A673 (cell line): ENCODE measurements around the gene CTSA. TPM values are rescaled to one million over a fixed set of nuclear protein-coding genes. Genes with fewer than 3 reads are reported as not detected.

Experiments used
- BruUV-seq: library from RNA; stranded (reverse); fragments of 400-500 nt; replicated peaks from 2 replicates; lab custom pipeline; 2021; lab: Mats Ljungman, UMichigan
- CTCF ChIA-PET: fragments of 300-600 bp; sonication (Branson Sonifier 250); formaldehyde crosslinking; loops from one replicate; lab custom pipeline; 2022; ENCODE audit warnings: antibody characterized with exemption; lab: Charles Lee
- POLR2A ChIA-PET: fragments of 300-600 bp; sonication (Branson Sonifier 250); formaldehyde crosslinking; loops from one replicate; lab custom pipeline; 2022; ENCODE audit warnings: antibody characterized with exemption; ENCODE audit not compliant: low non-redundant PET; lab: Charles Lee
- DNase-seq: peaks from one replicate; pipeline ENCODE4 v3.0.0-alpha.2; 2015; ENCODE audit warnings: low spot score
- H3K27ac ChIP-seq: fragments of 200-600 bp; sonication (generic); 2 replicates; pipeline ENCODE4 v1.5.1; 2016; ENCODE audit warnings: mixed run types, low read depth, mild to moderate bottlenecking, mixed read lengths, antibody characterized with exemption, low read length; ENCODE audit not compliant: poor library complexity, severe bottlenecking
- H3K27me3 ChIP-seq: fragments of 200-600 bp; sonication (generic); replicated peaks from 2 replicates; pipeline ENCODE4 v1.6.1; 2017; ENCODE audit warnings: mixed run types, low read depth, mild to moderate bottlenecking, mixed read lengths, antibody characterized with exemption, low read length; ENCODE audit not compliant: insufficient read depth, poor library complexity
- H3K36me3 ChIP-seq: fragments of 200-600 bp; sonication (generic); 2 replicates; pipeline ENCODE4 v1.6.1; 2016; ENCODE audit warnings: mixed run types, mild to moderate bottlenecking, mixed read lengths, antibody characterized with exemption, low read length; ENCODE audit not compliant: insufficient read depth, poor library complexity, severe bottlenecking
- H3K4me1 ChIP-seq: fragments of 200-600 bp; sonication (generic); 2 replicates; pipeline ENCODE4 v1.6.1; 2017; ENCODE audit warnings: mixed run types, mild to moderate bottlenecking, mixed read lengths, antibody characterized with exemption, low read length; ENCODE audit not compliant: insufficient read depth, poor library complexity, severe bottlenecking
- H3K4me3 ChIP-seq: fragments of 200-600 bp; sonication (generic); 2 replicates; pipeline ENCODE4 v1.5.1; 2016; ENCODE audit warnings: low read depth, mixed run types, mild to moderate bottlenecking, mixed read lengths, low read length; ENCODE audit not compliant: poor library complexity, severe bottlenecking
- H3K9me3 ChIP-seq: fragments of 200-600 bp; sonication (generic); 2 replicates; pipeline ENCODE4 v1.6.1; 2016; ENCODE audit warnings: mixed run types, low read depth, mild to moderate bottlenecking, mixed read lengths, antibody characterized with exemption, low read length; ENCODE audit not compliant: poor library complexity, severe bottlenecking
- EZH2 ChIP-seq: fragments of 200-600 bp; sonication (generic); IDR thresholded peaks from 2 replicates; pipeline ENCODE4 v1.6.1; 2017; ENCODE audit warnings: borderline replicate concordance, low read depth, mild to moderate bottlenecking, mixed read lengths, antibody characterized with exemption, low read length; ENCODE audit not compliant: poor library complexity, severe bottlenecking
- intact Hi-C: fragments of 100-400 bp; cut with micrococcal nuclease; formaldehyde crosslinking; loops from one replicate; pipeline ENCODE4 v1.10.0; 2022; ENCODE audit not compliant: unreplicated experiment
- total RNA-seq: library from RNA; stranded (reverse); gene quantifications from 2 replicates; pipeline ENCODE4 v1.2.3, GENCODE V29; 2021
- TF ChIP-seq, protein P1 (sequence below): fragments of 300-800, 200-600 bp; sonication (generic); conservative IDR thresholded peaks from 2 replicates; pipeline ENCODE4 v1.5.1; 2017; ENCODE audit warnings: low read depth, mild to moderate bottlenecking, antibody characterized with exemption, low read length, moderate library complexity, mixed read lengths

Gene CTSA
- total RNA-seq, 1 experiment from 2014 or later = 83.5 TPM

DNA sequence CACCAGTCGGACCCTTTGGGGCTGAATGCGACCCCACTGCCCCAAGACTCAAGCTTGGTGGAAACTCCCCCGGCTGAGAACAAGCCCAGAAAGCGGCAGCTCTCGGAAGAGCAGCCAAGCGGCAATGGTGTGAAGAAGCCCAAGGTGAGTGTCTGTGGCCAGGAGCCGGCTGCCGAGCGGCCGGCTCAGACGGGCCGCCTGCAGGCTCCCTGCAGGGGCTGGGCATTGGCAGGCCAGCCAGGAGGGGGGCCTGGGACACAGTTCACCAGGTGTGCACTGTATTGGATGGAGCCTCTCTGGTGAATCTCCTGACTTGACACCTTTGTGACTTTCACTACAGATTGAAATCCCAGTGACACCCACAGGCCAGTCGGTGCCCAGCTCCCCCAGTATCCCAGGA lies 49.3 kb downstream of the CTSA start:
- TF ChIP-seq, protein P1, sequence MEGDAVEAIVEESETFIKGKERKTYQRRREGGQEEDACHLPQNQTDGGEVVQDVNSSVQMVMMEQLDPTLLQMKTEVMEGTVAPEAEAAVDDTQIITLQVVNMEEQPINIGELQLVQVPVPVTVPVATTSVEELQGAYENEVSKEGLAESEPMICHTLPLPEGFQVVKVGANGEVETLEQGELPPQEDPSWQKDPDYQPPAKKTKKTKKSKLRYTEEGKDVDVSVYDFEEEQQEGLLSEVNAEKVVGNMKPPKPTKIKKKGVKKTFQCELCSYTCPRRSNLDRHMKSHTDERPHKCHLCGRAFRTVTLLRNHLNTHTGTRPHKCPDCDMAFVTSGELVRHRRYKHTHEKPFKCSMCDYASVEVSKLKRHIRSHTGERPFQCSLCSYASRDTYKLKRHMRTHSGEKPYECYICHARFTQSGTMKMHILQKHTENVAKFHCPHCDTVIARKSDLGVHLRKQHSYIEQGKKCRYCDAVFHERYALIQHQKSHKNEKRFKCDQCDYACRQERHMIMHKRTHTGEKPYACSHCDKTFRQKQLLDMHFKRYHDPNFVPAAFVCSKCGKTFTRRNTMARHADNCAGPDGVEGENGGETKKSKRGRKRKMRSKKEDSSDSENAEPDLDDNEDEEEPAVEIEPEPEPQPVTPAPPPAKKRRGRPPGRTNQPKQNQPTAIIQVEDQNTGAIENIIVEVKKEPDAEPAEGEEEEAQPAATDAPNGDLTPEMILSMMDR = no peak
- no peak for TF ChIP-seq EZH2
- CTCF ChIA-PET = no interaction called here
- no TSS peak for BruUV-seq
- Histone ChIP-seq H3K9me3 (no peaks in the 10 kb centered on the region), H3K4me1 (peaks cover 28% of the 10 kb centered on the region), H3K36me3 (peaks cover 67% of the 10 kb centered on the region), H3K4me3 (no peak overlapping the region), H3K27me3 (no peaks in the 10 kb centered on the region), H3K27ac (peak overlapping the region; percentile 34)
- no peak for DNase-seq
- intact Hi-C loops = no loop called here
- POLR2A ChIA-PET = no interaction called here

- CTCF ChIA-PET = no interaction called here
- TF ChIP-seq, protein P1 = no peak
- BruUV-seq = no TSS peak
- Histone ChIP-seq H3K4me1 (peaks cover 6% of the 10 kb centered on the region), H3K27ac (no peak overlapping the region), H3K27me3 (no peaks in the 10 kb centered on the region), H3K36me3 (peaks cover 87% of the 10 kb centered on the region), H3K9me3 (no peaks in the 10 kb centered on the region), H3K4me3 (no peak overlapping the region)
- intact Hi-C loops = no loop called here
- DNase-seq = no peak
- POLR2A ChIA-PET = no interaction called here
Observed at GRCh38 chr20:45943613-45944012, 52.5 kb downstream of the CTSA start.

DNA sequence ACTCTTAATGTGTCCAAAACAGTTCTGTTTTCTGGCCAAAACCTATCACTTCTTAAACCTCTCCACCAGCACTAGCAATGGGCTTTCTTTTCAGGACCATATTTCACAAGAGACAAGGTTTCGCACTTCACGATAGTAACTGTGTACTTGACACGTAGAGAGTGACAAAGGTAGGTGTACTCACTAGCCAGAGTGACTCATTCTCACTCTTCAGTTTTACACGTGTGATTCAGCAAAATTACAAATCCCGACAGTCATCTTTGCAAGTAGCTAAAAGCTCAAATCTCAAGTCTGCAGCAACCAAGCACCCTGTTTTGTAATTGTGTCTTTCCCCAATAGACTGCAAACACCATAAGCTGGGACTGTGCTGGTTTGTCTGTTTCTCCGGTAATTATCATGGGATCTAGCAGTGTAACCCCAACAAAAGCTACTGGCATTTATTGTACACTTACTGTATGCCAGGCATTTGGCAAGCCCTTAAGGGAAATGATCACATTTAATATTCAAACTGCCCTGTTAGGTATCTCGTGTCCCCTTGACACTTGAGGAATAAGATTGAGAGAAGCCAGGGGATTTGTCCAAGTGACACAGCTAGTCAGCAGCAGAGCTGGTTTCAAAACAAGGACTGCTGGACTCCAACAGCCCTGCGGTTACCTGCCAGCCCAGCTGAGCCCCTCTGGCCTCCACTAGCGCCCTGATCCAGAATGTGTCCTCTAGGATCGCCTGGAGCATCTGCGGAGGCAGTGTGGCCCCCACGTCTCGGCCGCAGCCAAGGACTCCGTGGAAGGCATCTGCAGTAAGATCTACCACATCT lies 53.2 kb downstream of the CTSA start:
- no peaks in the 10 kb centered on the region for H3K9me3 ChIP-seq
- peaks cover 91% of the 10 kb centered on the region for H3K36me3 ChIP-seq
- POLR2A ChIA-PET = no interaction called here
- H3K27me3 ChIP-seq = no peaks in the 10 kb centered on the region
- intact Hi-C loops = no loop called here
- no peak overlapping the region for H3K27ac ChIP-seq
- no TSS peak for BruUV-seq
- no peak for DNase-seq
- peaks cover 2% of the 10 kb centered on the region for H3K4me1 ChIP-seq
- CTCF ChIA-PET = no interaction called here
- TF ChIP-seq, protein P1 = no peak
- no peak for TF ChIP-seq EZH2
- H3K4me3 ChIP-seq = no peak overlapping the region
